H9 (cell line): Measurements from ENCODE around the gene ATP2B2. TPM values are rescaled to one million over a fixed set of nuclear protein-coding genes. Genes with fewer than 3 reads are reported as not detected.

ENCODE experiments used
- DNase-seq: peaks from one replicate; pipeline ENCODE4 v3.0.0-alpha.2; 2017
- H2AFZ ChIP-seq: one replicate; pipeline ENCODE4 v1.6.1; 2013; ENCODE audit warnings: mild to moderate bottlenecking, low read length, control low read depth, moderate library complexity
- H2AK5ac ChIP-seq: 2 replicates; pipeline ENCODE4 v1.6.1; 2013; ENCODE audit warnings: low read length, control low read depth, mixed read lengths; ENCODE audit not compliant: insufficient read length
- H2BK120ac ChIP-seq: one replicate; pipeline ENCODE4 v1.6.1; 2013; ENCODE audit warnings: low read depth, mild to moderate bottlenecking, low read length, control low read depth, inconsistent platforms; ENCODE audit not compliant: poor library complexity, severe bottlenecking
- H2BK12ac ChIP-seq: 2 replicates; pipeline ENCODE4 v1.6.1; 2013; ENCODE audit warnings: low read length, control low read depth, mixed read lengths, low read depth; ENCODE audit not compliant: insufficient read length
- H2BK15ac ChIP-seq: 2 replicates; pipeline ENCODE4 v1.6.1; 2013; ENCODE audit warnings: low read depth, low read length, control low read depth
- H2BK20ac ChIP-seq: one replicate; pipeline ENCODE4 v1.6.1; 2013; ENCODE audit warnings: low read depth, mild to moderate bottlenecking, low read length, control low read depth, inconsistent platforms; ENCODE audit not compliant: poor library complexity, severe bottlenecking
- H2BK5ac ChIP-seq: 2 replicates; pipeline ENCODE4 v1.6.1; 2013; ENCODE audit warnings: low read length, control low read depth, mixed read lengths; ENCODE audit not compliant: insufficient read length
- H3K14ac ChIP-seq: 2 replicates; pipeline ENCODE4 v1.6.1; 2013; ENCODE audit warnings: low read length, control low read depth; ENCODE audit not compliant: insufficient read depth
- H3K18ac ChIP-seq: 2 replicates; pipeline ENCODE4 v1.6.1; 2013; ENCODE audit warnings: low read depth, mild to moderate bottlenecking, mixed read lengths, low read length, control low read depth; ENCODE audit not compliant: insufficient read length
- H3K23ac ChIP-seq: 2 replicates; pipeline ENCODE4 v1.6.1; 2013; ENCODE audit warnings: low read length, control low read depth, mixed read lengths, low read depth; ENCODE audit not compliant: insufficient read length
- H3K23me2 ChIP-seq: 2 replicates; pipeline ENCODE4 v1.6.1; 2013; ENCODE audit warnings: low read depth, mild to moderate bottlenecking, mixed read lengths, low read length, control low read depth; ENCODE audit not compliant: insufficient read length, poor library complexity, severe bottlenecking
- H3K27ac ChIP-seq: 2 replicates; pipeline ENCODE4 v1.5.1; 2013; ENCODE audit warnings: low read length, control low read depth, mixed read lengths, low read depth; ENCODE audit not compliant: insufficient read length
- H3K27me3 ChIP-seq: 2 replicates; pipeline ENCODE4 v1.6.1; 2013; ENCODE audit warnings: low read length, control low read depth, inconsistent platforms; ENCODE audit not compliant: insufficient read depth
- H3K4ac ChIP-seq: 2 replicates; pipeline ENCODE4 v1.6.1; 2013; ENCODE audit warnings: low read depth, mild to moderate bottlenecking, control low read depth, inconsistent platforms, low read length, moderate library complexity
- H3K4me1 ChIP-seq: 2 replicates; pipeline ENCODE4 v1.6.1; 2013; ENCODE audit warnings: low read length, control low read depth, inconsistent platforms; ENCODE audit not compliant: insufficient read depth
- H3K4me2 ChIP-seq: 2 replicates; pipeline ENCODE4 v1.6.1; 2013; ENCODE audit warnings: low read length, control low read depth, mixed read lengths; ENCODE audit not compliant: insufficient read length, insufficient read depth
- H3K56ac ChIP-seq: 2 replicates; pipeline ENCODE4 v1.6.1; 2013; ENCODE audit warnings: low read depth, mild to moderate bottlenecking, mixed read lengths, low read length, control low read depth; ENCODE audit not compliant: insufficient read length
- H3K79me1 ChIP-seq: 2 replicates; pipeline ENCODE4 v1.6.1; 2013; ENCODE audit warnings: low read depth, mild to moderate bottlenecking, moderate library complexity, low read length, control low read depth, inconsistent platforms; ENCODE audit not compliant: insufficient read depth, poor library complexity, severe bottlenecking
- H3K79me2 ChIP-seq: 2 replicates; pipeline ENCODE4 v1.6.1; 2013; ENCODE audit warnings: low read length, control low read depth, inconsistent platforms; ENCODE audit not compliant: insufficient read depth
- H3K9ac ChIP-seq: 2 replicates; pipeline ENCODE4 v1.6.1; 2013; ENCODE audit warnings: low read length, control low read depth, mixed read lengths; ENCODE audit not compliant: insufficient read length; ENCODE audit errors: extremely low read depth
- H3K9me3 ChIP-seq: one replicate; pipeline ENCODE4 v1.6.1; 2013; ENCODE audit warnings: low read depth, low read length, inconsistent platforms; ENCODE audit not compliant: control insufficient read depth
- H3T11ph ChIP-seq: one replicate; pipeline ENCODE4 v1.6.1; 2013; ENCODE audit warnings: mild to moderate bottlenecking, low read length, control low read depth, inconsistent platforms
- H4K20me1 ChIP-seq: one replicate; pipeline ENCODE4 v1.6.1; 2013; ENCODE audit not compliant: control insufficient read depth, insufficient read length, insufficient read depth
- H4K5ac ChIP-seq: 2 replicates; pipeline ENCODE4 v1.6.1; 2013; ENCODE audit warnings: low read depth, mild to moderate bottlenecking, mixed read lengths, low read length, control low read depth; ENCODE audit not compliant: insufficient read length
- H4K8ac ChIP-seq: replicated peaks from 2 replicates; pipeline ENCODE4 v1.6.1; 2013; ENCODE audit warnings: low read length, control low read depth, mixed read lengths, low read depth; ENCODE audit not compliant: insufficient read length
- H4K91ac ChIP-seq: 2 replicates; pipeline ENCODE4 v1.6.1; 2013; ENCODE audit warnings: low read depth, mild to moderate bottlenecking, moderate library complexity, mixed read lengths, low read length, control low read depth; ENCODE audit not compliant: insufficient read length
- H3K27ac Mint-ChIP-seq, 3 experiments: 2 replicates in 2 of 3; 3 replicates in 1 of 3; pipeline ENCODE4 v1.8.0; 2020 to 2021; ENCODE audit warnings: mixed read lengths in 3 of 3, mild to moderate bottlenecking in 1 of 3, moderate library complexity in 1 of 3
- H3K27me3 Mint-ChIP-seq: 2 replicates; pipeline ENCODE4 v1.8.0; 2021; ENCODE audit warnings: low read depth, mild to moderate bottlenecking, moderate library complexity, mixed read lengths
- H3K36me3 Mint-ChIP-seq, 3 experiments: 2 replicates in 2 of 3; 3 replicates in 1 of 3; pipeline ENCODE4 v1.8.0; 2020 to 2021; ENCODE audit warnings: low read depth in 3 of 3, mixed read lengths in 3 of 3; ENCODE audit not compliant: insufficient read depth in 1 of 3
- H3K4me1 Mint-ChIP-seq, 2 experiments: 2 replicates each; pipeline ENCODE4 v1.8.0; 2020; ENCODE audit warnings: mixed read lengths in 2 of 2
- H3K4me3 Mint-ChIP-seq, 2 experiments: 2 replicates in 1 of 2; 3 replicates in 1 of 2; pipeline ENCODE4 v1.8.0; 2020 to 2021; ENCODE audit warnings: mild to moderate bottlenecking in 2 of 2, mixed read lengths in 2 of 2, moderate library complexity in 1 of 2
- H3K9me3 Mint-ChIP-seq, 2 experiments: 2 replicates in 1 of 2; 3 replicates in 1 of 2; pipeline ENCODE4 v1.8.0; 2020; ENCODE audit warnings: mild to moderate bottlenecking in 2 of 2, mixed read lengths in 2 of 2, moderate library complexity in 1 of 2
- WGBS: extraction: QIAGEN DNeasy Blood & Tissue Kit; methylation state at CpG from one replicate; pipeline ENCODE4 v1.1.7; 2013; ENCODE audit warnings: missing lambda C conversion rate, low lambda C conversion rate, mixed read lengths; ENCODE audit not compliant: insufficient read length; ENCODE audit errors: extremely low coverage; 5-methylcytosine and 5-hydroxymethylcytosine counted together
- total RNA-seq: library from RNA; stranded (reverse); gene quantifications from 2 replicates; pipeline ENCODE4 v1.2.1, GENCODE V29; 2021
- TF ChIP-seq, protein P1 (sequence below): fragments of 200-600 bp; sonication (generic); conservative IDR thresholded peaks from 3 replicates; pipeline ENCODE4 v1.8.0; 2021; ENCODE audit warnings: antibody characterized with exemption, mild to moderate bottlenecking

ATP2B2 gene
- total RNA-seq, 1 experiment from 2014 or later = 0.33 TPM

DNA sequence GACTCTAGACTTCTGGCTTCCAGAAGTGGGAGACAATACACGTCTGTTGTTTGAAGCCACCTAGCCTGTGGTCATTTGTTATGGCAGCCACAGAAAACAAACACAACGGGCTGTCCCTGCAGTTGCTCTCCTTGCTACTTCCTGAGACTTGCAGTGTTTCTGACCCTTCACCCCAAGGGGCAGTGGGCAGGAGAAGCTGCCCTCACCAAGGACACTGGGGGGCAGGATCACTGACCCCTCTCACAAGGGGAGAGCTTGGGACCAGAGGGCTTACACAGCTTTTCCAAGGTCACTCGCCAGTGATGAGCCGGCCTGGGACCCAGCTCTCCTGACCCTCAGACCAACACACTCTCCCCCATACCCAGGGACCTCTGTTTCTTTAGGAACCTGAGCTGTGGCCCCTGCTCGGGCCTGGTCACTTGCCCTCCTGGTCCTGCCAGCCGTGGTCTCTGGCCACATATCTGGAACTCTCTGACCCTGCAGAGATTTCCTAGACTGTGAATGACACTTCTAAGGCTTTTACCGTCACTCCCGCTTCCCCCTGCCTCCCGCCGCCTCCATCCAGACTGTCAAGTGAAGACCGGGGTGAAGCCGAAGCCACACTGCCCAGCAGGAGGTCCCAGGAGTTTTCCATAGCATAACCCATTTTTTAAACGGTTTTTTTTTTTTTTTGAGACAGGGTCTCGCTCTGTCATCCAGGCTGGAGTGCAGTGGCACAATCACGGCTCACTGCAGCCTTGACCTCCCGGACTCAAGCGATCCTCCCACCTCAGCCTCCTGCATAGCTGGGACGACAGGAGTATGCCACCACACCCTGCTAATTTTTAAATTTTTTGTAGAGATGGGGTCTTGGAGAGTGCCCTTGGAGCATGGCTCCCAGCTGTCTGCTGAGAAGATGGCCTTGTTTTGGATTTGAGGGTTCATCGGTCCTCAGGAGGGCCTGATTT is 4.4 kb downstream of the ATP2B2 start:
- Histone ChIP-seq H3K4ac (no peak overlapping the region), H2BK120ac (no peak overlapping the region), H3K56ac (no peak overlapping the region), H2AK5ac (no peak overlapping the region), H3K27ac (no peak overlapping the region), H2BK20ac (no peak overlapping the region), H3K79me1 (no peaks in the 10 kb centered on the region), H4K20me1 (no peaks in the 10 kb centered on the region), H3K9me3 (no peaks in the 10 kb centered on the region), H4K91ac (no peak overlapping the region), H2AFZ (no peak overlapping the region), H3K27me3 (no peaks in the 10 kb centered on the region), H3K23ac (no peak overlapping the region), H3K9ac (no peak overlapping the region), H3K14ac (no peak overlapping the region), H3T11ph (no peak overlapping the region), H4K5ac (no peak overlapping the region), H2BK15ac (no peak overlapping the region), H4K8ac (no peak overlapping the region), H3K4me1 (no peaks in the 10 kb centered on the region; the same call in 1 of the 2 replicates), H2BK5ac (no peak overlapping the region), H3K23me2 (peaks cover 10% of the 10 kb centered on the region), H3K4me2 (no peak overlapping the region), H2BK12ac (no peak overlapping the region), H3K18ac (no peak overlapping the region), H3K79me2 (no peaks in the 10 kb centered on the region)
- Mint-ChIP-seq H3K27me3 (peaks cover 22% of the 10 kb centered on the region), H3K36me3 (no peaks in the 10 kb centered on the region), H3K4me3 (no peak overlapping the region), H3K9me3 (no peaks in the 10 kb centered on the region), H3K4me1 (peaks cover 4 to 14% of the 10 kb centered on the region in 2 experiments), H3K27ac (no peak overlapping the region; a peak in 2 of 7 replicates)
- TF ChIP-seq, protein P1, sequence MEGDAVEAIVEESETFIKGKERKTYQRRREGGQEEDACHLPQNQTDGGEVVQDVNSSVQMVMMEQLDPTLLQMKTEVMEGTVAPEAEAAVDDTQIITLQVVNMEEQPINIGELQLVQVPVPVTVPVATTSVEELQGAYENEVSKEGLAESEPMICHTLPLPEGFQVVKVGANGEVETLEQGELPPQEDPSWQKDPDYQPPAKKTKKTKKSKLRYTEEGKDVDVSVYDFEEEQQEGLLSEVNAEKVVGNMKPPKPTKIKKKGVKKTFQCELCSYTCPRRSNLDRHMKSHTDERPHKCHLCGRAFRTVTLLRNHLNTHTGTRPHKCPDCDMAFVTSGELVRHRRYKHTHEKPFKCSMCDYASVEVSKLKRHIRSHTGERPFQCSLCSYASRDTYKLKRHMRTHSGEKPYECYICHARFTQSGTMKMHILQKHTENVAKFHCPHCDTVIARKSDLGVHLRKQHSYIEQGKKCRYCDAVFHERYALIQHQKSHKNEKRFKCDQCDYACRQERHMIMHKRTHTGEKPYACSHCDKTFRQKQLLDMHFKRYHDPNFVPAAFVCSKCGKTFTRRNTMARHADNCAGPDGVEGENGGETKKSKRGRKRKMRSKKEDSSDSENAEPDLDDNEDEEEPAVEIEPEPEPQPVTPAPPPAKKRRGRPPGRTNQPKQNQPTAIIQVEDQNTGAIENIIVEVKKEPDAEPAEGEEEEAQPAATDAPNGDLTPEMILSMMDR = no peak
- WGBS = no CpG with 5 or more reads among the region's 19 CpGs
- DNase-seq = no peak
